Gastrocnemius medialis (tissue), 4 donors: ENCODE data around the gene ABCG4. TPM values are rescaled to one million over a fixed set of nuclear protein-coding genes. Genes with fewer than 3 reads are reported as not detected.
A peak's percentile ranks its signal among the peaks of the same experiment; 100 is the strongest.
"Not testable (repeated sequence)": the region's sequence is repeated elsewhere in the genome, so short reads cannot be mapped to it uniquely, and the experiment has no call there.

Source experiments
- ATAC-seq, 2 donors: fragments of 150-250 bp; one replicate each; pipeline ENCODE4 v1.9.1; 2016
- DNase-seq, 2 donors: peaks; one replicate each; pipeline ENCODE4 v3.0.0-alpha.2; 2019
- H3K27ac ChIP-seq, 4 donors: fragments of 200-600 bp; sonication (generic); 1 replicate in 1 of 4; 2 replicates in 3 of 4; pipeline ENCODE4 v1.5.1; 2016 to 2018; ENCODE audit warnings: mild to moderate bottlenecking in 2 of 4, moderate library complexity in 1 of 4
- H3K27me3 ChIP-seq, 3 donors: fragments of 200-600 bp; sonication (generic) in 2 of 3; 1 replicate in 1 of 3; 2 replicates in 2 of 3; pipeline versions ENCODE4 v1.5.1 to v1.6.0; 2016 to 2019; ENCODE audit warnings: mild to moderate bottlenecking in 1 of 3, moderate library complexity in 1 of 3
- H3K36me3 ChIP-seq, 2 donors: fragments of 200-600 bp; sonication (generic) in 1 of 2; one replicate each; pipeline ENCODE4 v1.5.1; 2017 to 2018
- H3K4me1 ChIP-seq, 2 donors: fragments of 200-600 bp; sonication (generic) in 1 of 2; one replicate each; pipeline ENCODE4 v1.5.1; 2016 to 2017; ENCODE audit warnings: mild to moderate bottlenecking in 2 of 2
- H3K4me3 ChIP-seq, 4 donors: fragments of 200-600 bp; sonication (generic) in 3 of 4; 1 replicate in 1 of 4; 2 replicates in 3 of 4; pipeline ENCODE4 v1.5.1; 2016 to 2019; ENCODE audit warnings: mild to moderate bottlenecking in 2 of 4
- H3K9me3 ChIP-seq, 3 donors: fragments of 200-600 bp; sonication (generic) in 2 of 3; 1 replicate in 1 of 3; 2 replicates in 2 of 3; pipeline ENCODE4 v1.5.1; 2016 to 2019
- CTCF ChIP-seq, 5 experiments: fragments of 450-650 bp in 3 of 5; fragments of 200-600 bp in 2 of 5; sonication (generic) in 2 of 5; IDR thresholded peaks in 4 of 5; conservative IDR thresholded peaks in 1 of 5; 1 replicate in 4 of 5; 2 replicates in 1 of 5; pipeline ENCODE4 v1.5.1; 2016 to 2019; ENCODE audit warnings: antibody characterized with exemption in 5 of 5, mild to moderate bottlenecking in 3 of 5, moderate library complexity in 3 of 5
- POLR2A ChIP-seq, 2 donors: fragments of 450-650 bp; IDR thresholded peaks; one replicate each; pipeline ENCODE4 v1.6.1; 2017; ENCODE audit warnings: antibody characterized with exemption in 2 of 2, mild to moderate bottlenecking in 2 of 2, moderate library complexity in 2 of 2
- in situ Hi-C, 4 donors: fragments of 200-750 bp; cut with MboI; loops; one replicate each; pipeline versions ENCODE4 v1.15.0 to v1.8.0; 2017; ENCODE audit warnings: low sequenced_read_pairs in 4 of 4
- intact Hi-C: fragments of 100-400 bp; cut with DNase I; formaldehyde crosslinking; loops from one replicate; pipeline ENCODE4 v1.15.1; 2023; ENCODE audit warnings: low total_unique reads
- total RNA-seq, 4 donors: library from RNA; depleted of rRNA; stranded (reverse); fragments of >200 nt; gene quantifications; one replicate each; pipeline versions ENCODE4 v1.1.0 to v1.2.3, GENCODE V29; 2016

The ABCG4 gene
- total RNA-seq, 4 donors from 2014 or later: not detected

GRCh38 chr11:119196833-119197483, 48.1 kb downstream of the ABCG4 start:
- Histone ChIP-seq H3K4me1 (no peaks in the 10 kb centered on the region), H3K27ac (no peak overlapping the region), H3K27me3 (no peaks in the 10 kb centered on the region), H3K36me3 (no peaks in the 10 kb centered on the region), H3K9me3 (no peaks in the 10 kb centered on the region), H3K4me3 (no peak overlapping the region)
- DNase-seq (peak; percentile 50 to 66), ATAC-seq (peak; percentile 99)
- in situ Hi-C loops (loop anchor here in 2 of 4 donors (10.0 kb wide), 3 partner anchors 52 to 138 kb away; partner anchors contain the start of genes ABCG4 (in 1 of the 2) and RNF26 (in 1 of the 2)), intact Hi-C loops (loop anchor here (1.0 to 5.0 kb wide), 5 partner anchors 29 to 102 kb away; partner anchors contain the start of genes C2CD2L, HINFP and NLRX1)
- TF ChIP-seq CTCF (IDR thresholded peaks at IDR 0.05 in 4 of 5, conservative IDR thresholded peaks at IDR 0.05 in 1 of 5) (peak; percentile 75 to 85 (median 80)), POLR2A (IDR thresholded peaks at IDR 0.05) (no peak)

DNA sequence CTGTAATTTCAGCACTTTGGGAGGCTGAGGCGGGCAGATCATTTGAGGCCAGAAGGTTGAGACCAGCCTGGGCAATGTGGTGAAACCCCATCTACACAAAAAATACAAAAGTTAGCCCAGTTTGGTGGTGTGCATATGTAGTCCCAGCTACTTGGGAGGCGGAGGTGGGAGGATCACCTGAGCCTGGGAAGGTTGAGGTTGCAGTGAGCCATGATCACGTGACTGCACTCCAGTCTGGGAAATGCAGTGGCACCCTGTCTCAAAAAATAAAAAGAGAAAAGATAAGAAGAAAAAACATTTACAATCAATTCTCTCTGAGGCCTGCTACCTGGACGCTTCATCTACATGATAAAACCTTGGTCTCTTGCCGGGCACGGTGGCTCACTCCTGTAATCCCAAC, 50.1 kb downstream of the ABCG4 start:
- intact Hi-C loops (loop anchor here (5.0 kb wide), 2 partner anchors 77 to 92 kb away; partner anchors contain the start of genes C2CD2L and HINFP), in situ Hi-C loops (loop anchor here in 2 of 4 donors (10.0 kb wide), 3 partner anchors 54 to 136 kb away; partner anchors contain the start of genes ABCG4 (in 1 of the 2) and RNF26 (in 1 of the 2))
- Histone ChIP-seq H3K4me3 (no peak overlapping the region), H3K27me3 (no peaks in the 10 kb centered on the region), H3K4me1 (no peaks in the 10 kb centered on the region), H3K9me3 (no peaks in the 10 kb centered on the region), H3K27ac (no peak overlapping the region), H3K36me3 (no peaks in the 10 kb centered on the region)
- ATAC-seq: no peak
- TF ChIP-seq CTCF (IDR thresholded peaks at IDR 0.05 in 4 of 5, conservative IDR thresholded peaks at IDR 0.05 in 1 of 5) (no peak), POLR2A (IDR thresholded peaks at IDR 0.05) (no peak)
- no peak for DNase-seq

DNA sequence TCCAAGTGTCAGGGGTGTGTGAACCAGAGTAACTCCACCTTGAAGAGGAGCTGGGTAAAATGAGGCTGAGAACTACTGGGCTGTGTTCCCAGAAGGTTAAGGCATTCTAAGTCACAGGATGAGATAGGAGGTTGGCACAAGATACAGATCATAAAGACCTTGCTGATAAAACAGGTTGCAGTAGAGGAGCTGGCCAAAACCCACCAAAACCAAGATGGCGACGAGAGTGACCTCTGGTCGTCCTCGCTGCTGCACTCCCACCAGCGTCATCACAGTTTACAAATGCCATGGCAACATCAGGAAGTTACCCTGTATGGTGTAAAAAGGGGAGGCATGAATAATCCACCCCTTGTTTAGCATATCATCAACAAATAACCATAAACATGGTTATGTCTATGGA, 52.4 kb downstream of the ABCG4 start:
- H3K27me3 ChIP-seq, H3K36me3 ChIP-seq, H3K4me1 ChIP-seq, H3K4me3 ChIP-seq, H3K27ac ChIP-seq, H3K9me3 ChIP-seq, DNase-seq, ATAC-seq: not testable (repeated sequence)
- intact Hi-C loops (loop anchor here (10.0 kb wide), 2 partner anchors 136 to 274 kb away; partner anchors contain the start of gene VPS11), in situ Hi-C loops (loop anchor here in 2 of 4 donors (5.0 to 10.0 kb wide), 3 partner anchors 104 to 131 kb away; partner anchors contain the start of gene RNF26 (in 1 of the 2))

- H3K27me3 ChIP-seq: no peaks in the 10 kb centered on the region
- ATAC-seq (no peak), DNase-seq (no peak)
- no peaks in the 10 kb centered on the region for H3K36me3 ChIP-seq
- H3K9me3 ChIP-seq: no peaks in the 10 kb centered on the region
- H3K27ac ChIP-seq: no peak overlapping the region
- TF ChIP-seq CTCF (IDR thresholded peaks at IDR 0.05 in 4 of 5, conservative IDR thresholded peaks at IDR 0.05 in 1 of 5): no peak
- no peak for TF ChIP-seq POLR2A (IDR thresholded peaks at IDR 0.05)
- in situ Hi-C loops: loop anchor here in 2 of 4 donors (5.0 to 10.0 kb wide), 3 partner anchors 105 to 130 kb away; partner anchors contain the start of gene RNF26 (in 1 of the 2)
- H3K4me1 ChIP-seq: peaks cover 11 to 14% of the 10 kb centered on the region in 2 donors
- intact Hi-C loops: loop anchor here (10.0 kb wide), 2 partner anchors 138 to 272 kb away; partner anchors contain the start of gene VPS11
- no peak overlapping the region for H3K4me3 ChIP-seq
Observed at GRCh38 chr11:119202554-119202953, 53.7 kb downstream of the ABCG4 start.

DNA sequence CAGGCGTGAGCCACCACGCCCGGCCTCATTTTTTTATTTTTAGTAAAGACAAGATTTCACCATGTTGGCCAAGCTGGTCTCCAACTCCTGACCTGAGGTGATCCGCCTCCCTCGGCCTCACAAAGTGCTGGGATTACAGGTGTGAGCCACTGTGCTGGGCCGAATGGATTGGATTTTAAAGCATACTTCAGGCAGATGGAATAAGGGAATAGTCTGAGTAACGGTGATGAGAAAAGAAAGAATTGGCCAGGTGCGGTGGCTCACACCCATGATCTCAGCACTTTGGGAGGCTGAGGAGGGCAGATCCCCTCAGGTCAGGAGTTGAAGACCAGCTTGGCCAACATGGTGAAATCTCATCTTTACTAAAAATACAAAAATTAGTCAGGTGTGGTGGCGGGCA, 55.2 kb downstream of the ABCG4 start:
- no peak for TF ChIP-seq CTCF (IDR thresholded peaks at IDR 0.05 in 4 of 5, conservative IDR thresholded peaks at IDR 0.05 in 1 of 5)
- TF ChIP-seq POLR2A (IDR thresholded peaks at IDR 0.05): no peak
- in situ Hi-C loops (loop anchor here in 2 of 4 donors (5.0 to 10.0 kb wide), 3 partner anchors 107 to 128 kb away; partner anchors contain the start of gene RNF26 (in 1 of the 2)), intact Hi-C loops (loop anchor here (10.0 kb wide), 2 partner anchors 139 to 271 kb away; partner anchors contain the start of gene VPS11)
- no peaks in the 10 kb centered on the region for H3K36me3 ChIP-seq
- H3K27me3 ChIP-seq: no peaks in the 10 kb centered on the region
- no peak for ATAC-seq
- H3K4me3 ChIP-seq: no peak overlapping the region
- no peak overlapping the region for H3K27ac ChIP-seq
- H3K9me3 ChIP-seq: no peaks in the 10 kb centered on the region
- peaks cover 15 to 16% of the 10 kb centered on the region in 2 donors for H3K4me1 ChIP-seq
- no peak for DNase-seq
